ENCODE data around the gene RNF187.
"Not testable (repeated sequence)": the region's sequence is repeated elsewhere in the genome, so short reads cannot be mapped to it uniquely, and the experiment has no call there.

RNF187 gene

GRCh38 chr1:228465571-228466146 is 21.5 kb upstream of the RNF187 start:
- H3K4me2 ChIP-seq (ENCODE audit: insufficient read depth, low read length), result no peak overlapping the region
- TF ChIP-seq CTCF (IDR thresholded peaks at IDR 0.05; ENCODE audit: borderline replicate concordance, extremely low read depth, low read length, poor library complexity, severe bottlenecking), result no peak
- no peak for TF ChIP-seq EZH2 (IDR thresholded peaks at IDR 0.05; ENCODE audit: borderline replicate concordance, low read depth, low read length, severe bottlenecking)
- no peaks in the 10 kb centered on the region for H3K4me1 ChIP-seq (ENCODE audit: insufficient read depth, low read length)
- H3K9ac ChIP-seq (ENCODE audit: low read depth, low read length), result no peak overlapping the region
- H4K20me1 ChIP-seq (ENCODE audit: insufficient read depth, low read length), result no peaks in the 10 kb centered on the region
- H3K36me3 ChIP-seq (ENCODE audit: insufficient read depth, low read length), result no peaks in the 10 kb centered on the region
- no peak for ATAC-seq (ENCODE audit: insufficient read depth, low read depth)
- no peak overlapping the region for H3K4me3 ChIP-seq (ENCODE audit: low read depth in 1 of 2, low read length in 2 of 2)
- H3K79me2 ChIP-seq (ENCODE audit: insufficient read depth, low read length), result no peaks in the 10 kb centered on the region
- peaks cover 14% of the 10 kb centered on the region for H3K27me3 ChIP-seq (ENCODE audit: insufficient read depth, low read length, poor library complexity)
- no peak overlapping the region for H2AFZ ChIP-seq (ENCODE audit: low read depth, low read length)
- no peaks in the 10 kb centered on the region for H3K9me3 ChIP-seq (ENCODE audit: insufficient read depth, low read length, severe bottlenecking)
- no peak overlapping the region for H3K27ac ChIP-seq (ENCODE audit: low read length)
- no peak for DNase-seq

GRCh38 chr1:228468188-228468587 is 19.0 kb upstream of the RNF187 start:
- not testable (repeated sequence) for DNase-seq; H4K20me1 ChIP-seq (ENCODE audit: insufficient read depth, low read length); H3K4me1 ChIP-seq (ENCODE audit: insufficient read depth, low read length); H3K79me2 ChIP-seq (ENCODE audit: insufficient read depth, low read length); ATAC-seq (ENCODE audit: insufficient read depth, low read depth); H3K4me2 ChIP-seq (ENCODE audit: insufficient read depth, low read length); H2AFZ ChIP-seq (ENCODE audit: low read depth, low read length); H3K36me3 ChIP-seq (ENCODE audit: insufficient read depth, low read length); H3K4me3 ChIP-seq (ENCODE audit: low read depth in 1 of 2, low read length in 2 of 2); H3K9me3 ChIP-seq (ENCODE audit: insufficient read depth, low read length, severe bottlenecking); H3K9ac ChIP-seq (ENCODE audit: low read depth, low read length); H3K27ac ChIP-seq (ENCODE audit: low read length)
- H3K27me3 ChIP-seq (ENCODE audit: insufficient read depth, low read length, poor library complexity), result peaks cover 10% of the 10 kb centered on the region

DNA sequence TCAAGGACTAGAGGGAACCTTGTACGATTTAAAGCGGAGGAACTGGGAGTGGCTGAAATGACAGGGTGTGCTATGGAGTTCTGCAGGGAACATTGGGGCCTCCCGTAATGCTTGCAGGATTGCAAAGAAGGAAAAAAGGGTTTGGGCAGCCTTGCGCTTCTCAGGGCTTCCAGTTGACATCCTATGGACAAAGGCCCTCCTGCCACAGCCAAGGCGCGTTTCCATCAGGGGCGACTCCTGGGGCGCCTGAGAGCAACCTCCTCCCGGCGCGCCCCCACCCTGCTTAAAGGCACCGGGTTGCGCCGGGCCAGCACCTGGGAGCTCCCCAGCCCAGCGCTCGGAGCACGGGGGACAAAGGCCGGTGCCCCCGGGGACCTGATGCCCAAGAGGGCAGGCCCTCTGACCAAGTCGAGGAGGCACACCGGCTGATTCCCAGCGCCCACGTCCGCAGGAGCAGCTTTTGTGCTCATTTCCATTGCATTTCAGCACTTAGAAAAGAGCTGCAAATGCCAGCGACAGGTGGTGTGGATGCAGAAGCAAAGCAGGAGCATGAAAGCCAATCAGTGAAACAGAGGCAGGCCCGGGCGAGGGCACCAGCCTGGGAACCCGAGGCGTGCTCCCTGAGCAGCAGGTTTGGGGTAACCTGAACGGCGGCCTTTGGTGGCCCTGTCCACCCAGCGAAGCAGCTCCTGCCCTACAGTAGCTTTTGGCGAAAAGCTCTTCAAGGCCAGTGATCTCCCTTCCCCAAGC is 17.6 kb upstream of the RNF187 start:
- no peaks in the 10 kb centered on the region for H4K20me1 ChIP-seq (ENCODE audit: insufficient read depth, low read length)
- no peaks in the 10 kb centered on the region for H3K36me3 ChIP-seq (ENCODE audit: insufficient read depth, low read length)
- H3K9ac ChIP-seq (ENCODE audit: low read depth, low read length), result no peak overlapping the region
- H3K9me3 ChIP-seq (ENCODE audit: insufficient read depth, low read length, severe bottlenecking), result no peaks in the 10 kb centered on the region
- H2AFZ ChIP-seq (ENCODE audit: low read depth, low read length), result no peak overlapping the region
- DNase-seq (no peak), ATAC-seq (ENCODE audit: insufficient read depth, low read depth) (no peak)
- H3K4me3 ChIP-seq (ENCODE audit: low read depth in 1 of 2, low read length in 2 of 2), result no peak overlapping the region
- no peak overlapping the region for H3K4me2 ChIP-seq (ENCODE audit: insufficient read depth, low read length)
- peaks cover 10% of the 10 kb centered on the region for H3K27me3 ChIP-seq (ENCODE audit: insufficient read depth, low read length, poor library complexity)
- H3K79me2 ChIP-seq (ENCODE audit: insufficient read depth, low read length), result no peaks in the 10 kb centered on the region
- H3K4me1 ChIP-seq (ENCODE audit: insufficient read depth, low read length), result no peaks in the 10 kb centered on the region
- TF ChIP-seq CTCF (IDR thresholded peaks at IDR 0.05; ENCODE audit: borderline replicate concordance, extremely low read depth, low read length, poor library complexity, severe bottlenecking), result no peak
- TF ChIP-seq EZH2 (IDR thresholded peaks at IDR 0.05; ENCODE audit: borderline replicate concordance, low read depth, low read length, severe bottlenecking), result no peak
- no peak overlapping the region for H3K27ac ChIP-seq (ENCODE audit: low read length)

GRCh38 chr1:228471154-228471761 is 15.9 kb upstream of the RNF187 start:
- no peak for ATAC-seq (ENCODE audit: insufficient read depth, low read depth)
- Histone ChIP-seq H3K27ac (ENCODE audit: low read length) (no peak overlapping the region), H3K9me3 (ENCODE audit: insufficient read depth, low read length, severe bottlenecking) (no peaks in the 10 kb centered on the region), H2AFZ (ENCODE audit: low read depth, low read length) (no peak overlapping the region), H4K20me1 (ENCODE audit: insufficient read depth, low read length) (no peaks in the 10 kb centered on the region), H3K4me2 (ENCODE audit: insufficient read depth, low read length) (no peak overlapping the region), H3K9ac (ENCODE audit: low read depth, low read length) (no peak overlapping the region), H3K4me3 (ENCODE audit: low read depth in 1 of 2, low read length in 2 of 2) (no peak overlapping the region), H3K4me1 (ENCODE audit: insufficient read depth, low read length) (no peaks in the 10 kb centered on the region), H3K36me3 (ENCODE audit: insufficient read depth, low read length) (no peaks in the 10 kb centered on the region), H3K79me2 (ENCODE audit: insufficient read depth, low read length) (no peaks in the 10 kb centered on the region), H3K27me3 (ENCODE audit: insufficient read depth, low read length, poor library complexity) (peaks cover 10% of the 10 kb centered on the region)
- DNase-seq, result no peak
- no peak for TF ChIP-seq EZH2 (IDR thresholded peaks at IDR 0.05; ENCODE audit: borderline replicate concordance, low read depth, low read length, severe bottlenecking)
- TF ChIP-seq CTCF (IDR thresholded peaks at IDR 0.05; ENCODE audit: borderline replicate concordance, extremely low read depth, low read length, poor library complexity, severe bottlenecking), result no peak

All from DND-41 (cell line).